Measurements from ENCODE around the gene FILIP1. TPM values are rescaled to one million over a fixed set of nuclear protein-coding genes. Genes with fewer than 3 reads are reported as not detected.

The FILIP1 gene
- total and polyA plus RNA-seq, 10 of the 15 experiments (the other 5 are each of a cell fraction or from before 2014, with no cell fraction given): 0.23 to 2.0 (median 0.44) TPM

DNA sequence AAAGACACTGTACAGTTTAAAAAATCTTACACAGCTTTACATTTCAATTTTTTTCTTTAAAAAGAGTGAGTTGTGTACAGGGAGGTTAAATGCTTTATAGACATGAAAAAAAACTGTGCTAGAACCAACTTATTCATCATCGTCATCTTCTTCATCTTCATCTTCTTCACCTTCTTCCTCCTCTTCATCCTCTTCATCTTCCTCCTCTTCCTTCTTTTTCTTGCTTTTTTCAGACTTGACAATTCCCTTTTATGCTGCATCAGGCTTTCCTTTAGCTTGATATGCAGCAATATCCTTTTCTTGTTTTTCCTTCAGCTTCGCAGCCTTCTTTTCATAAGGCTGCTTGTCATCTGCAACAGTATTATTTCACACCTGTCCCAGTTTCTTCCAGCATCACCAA, 174.7 kb downstream of the FILIP1 start:
- POLR2A ChIA-PET: no interaction called here
- Histone ChIP-seq H2AFZ (ENCODE audit: control insufficient read depth, low read depth, low read length) (no peak overlapping the region), H3K4me1 (ENCODE audit: control insufficient read depth, insufficient read depth, low read length) (no peaks in the 10 kb centered on the region), H3K27ac (ENCODE audit: control insufficient read depth, insufficient read depth) (no peak overlapping the region), H3K4me2 (ENCODE audit: control insufficient read depth, insufficient read depth) (no peak overlapping the region), H4K20me1 (ENCODE audit: control insufficient read depth, insufficient read depth) (no peaks in the 10 kb centered on the region), H3K4me3 (no peak overlapping the region), H3K79me2 (ENCODE audit: control insufficient read depth, insufficient read depth, low read length) (no peaks in the 10 kb centered on the region), H3K27me3 (replicated peaks in 1 of 2; ENCODE audit: control insufficient read depth in 2 of 2, insufficient read depth in 2 of 2, low read length in 1 of 2) (no peaks in the 10 kb centered on the region), H3K36me3 (ENCODE audit: control insufficient read depth in 2 of 2, insufficient read depth in 2 of 2, low read length in 1 of 2) (no peaks in the 10 kb centered on the region), H3K9ac (ENCODE audit: control insufficient read depth, insufficient read depth, low read length) (no peak overlapping the region), H3K9me3 (replicated peaks; ENCODE audit: control insufficient read depth, insufficient read depth, low read length) (no peaks in the 10 kb centered on the region; the same call in 2 of the 3 replicates)
- RAD21 ChIA-PET (ENCODE audit: unreplicated experiment): no interaction called here
- WGBS (ENCODE audit: insufficient coverage, insufficient replicate concordance, low lambda C conversion rate, missing lambda C conversion rate): 44% methylated on average over 2 of the region's 2 CpGs
- BruUV-seq (replicated peaks): no TSS peak
- intact Hi-C loops (cut with micrococcal nuclease; ENCODE audit: unreplicated experiment): no loop called here
- TF ChIP-seq ZSCAN29 (IDR thresholded peaks at IDR 0.05) (no peak), ZNF384 (IDR thresholded peaks at IDR 0.05; ENCODE audit: borderline replicate concordance, low read depth, low read length) (no peak), KLF5 (IDR thresholded peaks at IDR 0.05; ENCODE audit: partially characterized antibody) (no peak), BACH1 (IDR thresholded peaks at IDR 0.05; ENCODE audit: borderline replicate concordance) (no peak)
- no peak for DNase-seq (ENCODE audit: low read depth, low spot score)
- SMC1A ChIA-PET (ENCODE audit: uncharacterized antibody, unreplicated experiment): interaction anchor here (0.7 kb wide), 1 partner anchor 801 kb away, joined by 3 read pairs; no protein-coding TSS in a partner anchor
- no peak for FAIRE-seq
- no peak for ATAC-seq
- in situ Hi-C loops (cut with MboI): no loop called here
- CTCF ChIA-PET: no interaction called here

- ATAC-seq (no peak), FAIRE-seq (no peak), DNase-seq (ENCODE audit: low read depth, low spot score) (no peak)
- CTCF ChIA-PET: interaction anchor here (0.6 to 0.8 kb wide), 3 partner anchors 13 to 26 kb away, joined by 3 read pairs; no protein-coding TSS in a partner anchor
- H3K9me3 ChIP-seq (replicated peaks; ENCODE audit: control insufficient read depth, insufficient read depth, low read length): no peaks in the 10 kb centered on the region
- H3K36me3 ChIP-seq (ENCODE audit: control insufficient read depth in 2 of 2, insufficient read depth in 2 of 2, low read length in 1 of 2): no peaks in the 10 kb centered on the region
- no peaks in the 10 kb centered on the region for H4K20me1 ChIP-seq (ENCODE audit: control insufficient read depth, insufficient read depth)
- SMC1A ChIA-PET (ENCODE audit: uncharacterized antibody, unreplicated experiment): interaction anchor here (0.6 to 1.0 kb wide), 3 partner anchors 16 to 449 kb away, joined by 3 read pairs; no protein-coding TSS in a partner anchor
- H3K27me3 ChIP-seq (replicated peaks in 1 of 2; ENCODE audit: control insufficient read depth in 2 of 2, insufficient read depth in 2 of 2, low read length in 1 of 2): no peaks in the 10 kb centered on the region
- TF ChIP-seq SIN3A (IDR thresholded peaks at IDR 0.05; ENCODE audit: low read depth, low read length) (no peak), KLF5 (IDR thresholded peaks at IDR 0.05; ENCODE audit: partially characterized antibody) (no peak), NR2F1 (conservative IDR thresholded peaks at IDR 0.05) (no peak), NBN (IDR thresholded peaks at IDR 0.05) (no peak), JUND (IDR thresholded peaks at IDR 0.05; ENCODE audit: low read depth, low read length) (no peak), FOXM1 (IDR thresholded peaks at IDR 0.05; ENCODE audit: low read depth, low read length) (no peak), MYC (IDR thresholded peaks at IDR 0.05; ENCODE audit: insufficient read depth, insufficient read length, insufficient replicate concordance, low read length, severe bottlenecking) (no peak), ZNF24 (IDR thresholded peaks at IDR 0.05) (no peak)
- TF ChIP-seq, protein P1, sequence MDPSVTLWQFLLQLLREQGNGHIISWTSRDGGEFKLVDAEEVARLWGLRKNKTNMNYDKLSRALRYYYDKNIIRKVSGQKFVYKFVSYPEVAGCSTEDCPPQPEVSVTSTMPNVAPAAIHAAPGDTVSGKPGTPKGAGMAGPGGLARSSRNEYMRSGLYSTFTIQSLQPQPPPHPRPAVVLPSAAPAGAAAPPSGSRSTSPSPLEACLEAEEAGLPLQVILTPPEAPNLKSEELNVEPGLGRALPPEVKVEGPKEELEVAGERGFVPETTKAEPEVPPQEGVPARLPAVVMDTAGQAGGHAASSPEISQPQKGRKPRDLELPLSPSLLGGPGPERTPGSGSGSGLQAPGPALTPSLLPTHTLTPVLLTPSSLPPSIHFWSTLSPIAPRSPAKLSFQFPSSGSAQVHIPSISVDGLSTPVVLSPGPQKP (IDR thresholded peaks at IDR 0.05; ENCODE audit: low read depth, low read length): no peak
- H3K4me3 ChIP-seq: no peak overlapping the region
- no TSS peak for BruUV-seq (replicated peaks)
- no peak overlapping the region for H3K27ac ChIP-seq (ENCODE audit: control insufficient read depth, insufficient read depth)
- H3K9ac ChIP-seq (ENCODE audit: control insufficient read depth, insufficient read depth, low read length): no peak overlapping the region
- POLR2A ChIA-PET: no interaction called here
- no peaks in the 10 kb centered on the region for H3K79me2 ChIP-seq (ENCODE audit: control insufficient read depth, insufficient read depth, low read length)
- no peak overlapping the region for H2AFZ ChIP-seq (ENCODE audit: control insufficient read depth, low read depth, low read length)
- RAD21 ChIA-PET (ENCODE audit: unreplicated experiment): no interaction called here
- no peaks in the 10 kb centered on the region for H3K4me1 ChIP-seq (ENCODE audit: control insufficient read depth, insufficient read depth, low read length)
- intact Hi-C loops (cut with micrococcal nuclease; ENCODE audit: unreplicated experiment) (no loop called here), in situ Hi-C loops (cut with MboI) (no loop called here)
- H3K4me2 ChIP-seq (ENCODE audit: control insufficient read depth, insufficient read depth): no peak overlapping the region
- 16% methylated on average over 4 of the region's 4 CpGs for WGBS (ENCODE audit: insufficient coverage, insufficient replicate concordance, low lambda C conversion rate, missing lambda C conversion rate)
Observed at GRCh38 chr6:75317503-75318206, 175.9 kb downstream of the FILIP1 start.

All from GM12878 (cell line).